GM21515 (cell line): ENCODE data around the gene GATA2.

Source experiments
- ATAC-seq: cut with Tn5 transposase; IDR thresholded peaks from one replicate; pipeline ENCODE4 v1.9.1; 2021; ENCODE audit not compliant: unreplicated experiment

GATA2 gene

GRCh38 chr3:128488991-128489673 lies 3.9 kb downstream of the GATA2 start:
- ATAC-seq: no peak

GRCh38 chr3:128488636-128488990 lies 4.4 kb downstream of the GATA2 start:
- ATAC-seq: no peak

- ATAC-seq: no peak
Measured at GRCh38 chr3:128487813-128488635, 5.0 kb downstream of the GATA2 start.

- ATAC-seq: no peak
Measured at GRCh38 chr3:128487538-128487812, 5.5 kb downstream of the GATA2 start.

GRCh38 chr3:128486681-128487537 lies 6.1 kb downstream of the GATA2 start:
- ATAC-seq: no peak

GRCh38 chr3:128486205-128486628 lies 6.8 kb downstream of the GATA2 start:
- no peak for ATAC-seq

- ATAC-seq: no peak
Measured at GRCh38 chr3:128485282-128486204, 7.5 kb downstream of the GATA2 start.

GRCh38 chr3:128484404-128485281 lies 8.4 kb downstream of the GATA2 start:
- ATAC-seq: no peak

- no peak for ATAC-seq
Measured at GRCh38 chr3:128483657-128484403, 9.2 kb downstream of the GATA2 start.

GRCh38 chr3:128482666-128483656 lies 10.0 kb downstream of the GATA2 start:
- no peak for ATAC-seq

GRCh38 chr3:128482175-128482574 lies 10.8 kb downstream of the GATA2 start:
- ATAC-seq: no peak

- no peak for ATAC-seq
Measured at GRCh38 chr3:128481438-128481942, 11.5 kb downstream of the GATA2 start.

GRCh38 chr3:128480717-128481437 lies 12.1 kb downstream of the GATA2 start:
- ATAC-seq: no peak

- no peak for ATAC-seq
Measured at GRCh38 chr3:128480278-128480677, 12.7 kb downstream of the GATA2 start.

GRCh38 chr3:128479558-128480086 lies 13.4 kb downstream of the GATA2 start:
- ATAC-seq: no peak

GRCh38 chr3:128478576-128479506 lies 14.2 kb downstream of the GATA2 start:
- ATAC-seq: no peak
